Measurements from ENCODE around the gene FRS2. TPM values are rescaled to one million over a fixed set of nuclear protein-coding genes. Genes with fewer than 3 reads are reported as not detected.

The FRS2 gene
- polyA plus RNA-seq, 1 donor from 2014 or later = 20.2 TPM

DNA sequence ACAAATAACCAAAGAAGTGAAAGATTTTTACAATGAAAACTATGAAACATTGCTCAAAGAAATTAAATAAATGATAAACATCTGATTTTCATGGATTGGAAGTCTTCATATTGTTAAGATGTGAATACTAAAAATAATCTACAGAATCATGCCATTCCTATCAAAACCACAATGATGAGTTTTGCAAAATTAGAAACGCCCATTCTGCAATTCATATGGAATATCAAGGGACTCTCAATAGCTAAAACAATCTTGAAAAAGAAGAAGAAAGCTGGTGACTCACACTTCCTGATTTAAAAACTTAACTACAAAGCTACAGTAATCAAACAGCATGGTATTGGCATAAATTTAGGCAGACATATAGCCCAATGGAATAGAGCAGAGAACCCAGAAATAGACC is 74.9 kb downstream of the FRS2 start:
- H3K4me2 ChIP-seq (ENCODE audit: low read length) = no peak overlapping the region
- TF ChIP-seq POLR2AphosphoS5 (IDR thresholded peaks at IDR 0.05) (no peak), MXI1 (conservative IDR thresholded peaks at IDR 0.05; ENCODE audit: poor library complexity, severe bottlenecking) (no peak), CTCF (IDR thresholded peaks at IDR 0.05; ENCODE audit: poor library complexity, severe bottlenecking) (no peak), TAF1 (IDR thresholded peaks at IDR 0.05; ENCODE audit: low read depth) (no peak), EZH2 (IDR thresholded peaks at IDR 0.05; ENCODE audit: borderline replicate concordance, insufficient read depth, low read length, poor library complexity, severe bottlenecking) (no peak), EP300 (conservative IDR thresholded peaks at IDR 0.05; ENCODE audit: poor library complexity, severe bottlenecking) (no peak), RAD21 (conservative IDR thresholded peaks at IDR 0.05) (no peak), SMC3 (conservative IDR thresholded peaks at IDR 0.05; ENCODE audit: poor library complexity) (no peak)
- TF ChIP-seq, protein P1, sequence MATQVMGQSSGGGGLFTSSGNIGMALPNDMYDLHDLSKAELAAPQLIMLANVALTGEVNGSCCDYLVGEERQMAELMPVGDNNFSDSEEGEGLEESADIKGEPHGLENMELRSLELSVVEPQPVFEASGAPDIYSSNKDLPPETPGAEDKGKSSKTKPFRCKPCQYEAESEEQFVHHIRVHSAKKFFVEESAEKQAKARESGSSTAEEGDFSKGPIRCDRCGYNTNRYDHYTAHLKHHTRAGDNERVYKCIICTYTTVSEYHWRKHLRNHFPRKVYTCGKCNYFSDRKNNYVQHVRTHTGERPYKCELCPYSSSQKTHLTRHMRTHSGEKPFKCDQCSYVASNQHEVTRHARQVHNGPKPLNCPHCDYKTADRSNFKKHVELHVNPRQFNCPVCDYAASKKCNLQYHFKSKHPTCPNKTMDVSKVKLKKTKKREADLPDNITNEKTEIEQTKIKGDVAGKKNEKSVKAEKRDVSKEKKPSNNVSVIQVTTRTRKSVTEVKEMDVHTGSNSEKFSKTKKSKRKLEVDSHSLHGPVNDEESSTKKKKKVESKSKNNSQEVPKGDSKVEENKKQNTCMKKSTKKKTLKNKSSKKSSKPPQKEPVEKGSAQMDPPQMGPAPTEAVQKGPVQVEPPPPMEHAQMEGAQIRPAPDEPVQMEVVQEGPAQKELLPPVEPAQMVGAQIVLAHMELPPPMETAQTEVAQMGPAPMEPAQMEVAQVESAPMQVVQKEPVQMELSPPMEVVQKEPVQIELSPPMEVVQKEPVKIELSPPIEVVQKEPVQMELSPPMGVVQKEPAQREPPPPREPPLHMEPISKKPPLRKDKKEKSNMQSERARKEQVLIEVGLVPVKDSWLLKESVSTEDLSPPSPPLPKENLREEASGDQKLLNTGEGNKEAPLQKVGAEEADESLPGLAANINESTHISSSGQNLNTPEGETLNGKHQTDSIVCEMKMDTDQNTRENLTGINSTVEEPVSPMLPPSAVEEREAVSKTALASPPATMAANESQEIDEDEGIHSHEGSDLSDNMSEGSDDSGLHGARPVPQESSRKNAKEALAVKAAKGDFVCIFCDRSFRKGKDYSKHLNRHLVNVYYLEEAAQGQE (IDR thresholded peaks at IDR 0.05; ENCODE audit: borderline replicate concordance) = no peak
- H3K9me3 ChIP-seq (ENCODE audit: low read length) = no peaks in the 10 kb centered on the region

DNA sequence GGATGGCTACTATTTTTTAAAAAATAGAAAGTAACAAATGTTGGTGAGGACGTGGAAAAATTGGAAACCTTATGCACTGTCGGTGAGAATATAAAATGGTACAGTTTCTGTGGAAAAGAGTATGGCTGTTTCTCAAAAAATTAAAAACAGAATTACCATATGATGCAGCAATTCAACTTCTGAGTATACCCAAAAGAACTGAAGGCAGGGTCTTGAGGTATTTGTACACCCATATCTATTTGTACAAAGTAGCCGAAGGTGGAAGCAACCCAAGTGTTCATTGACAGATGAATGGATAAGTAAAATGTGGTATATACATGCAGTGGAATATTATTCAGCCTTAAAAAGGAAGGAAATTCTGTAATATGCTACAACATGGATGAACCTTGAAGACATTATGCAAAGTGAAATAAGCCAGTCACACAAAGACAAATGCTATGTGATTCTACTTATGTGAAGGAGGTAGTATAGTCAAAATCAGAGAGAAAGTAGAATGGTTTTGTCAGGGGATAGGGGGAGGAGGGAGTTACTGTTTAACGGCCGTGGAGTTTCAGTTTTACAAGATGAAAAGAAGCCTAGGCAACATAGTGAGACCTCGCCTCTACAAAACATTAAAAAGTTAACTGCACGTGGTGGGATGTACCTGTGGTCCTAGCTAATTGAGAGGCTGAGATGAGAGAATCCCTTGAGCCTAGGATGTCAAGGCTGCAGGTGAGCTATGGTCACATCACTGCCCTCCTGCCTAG is 76.7 kb downstream of the FRS2 start:
- H3K36me3 ChIP-seq (ENCODE audit: insufficient read depth, low read length) = no peaks in the 10 kb centered on the region
- no peak overlapping the region for H2AFZ ChIP-seq (ENCODE audit: low read depth, low read length)
- H3K9me2 ChIP-seq (ENCODE audit: insufficient read depth, low read length) = no peaks in the 10 kb centered on the region
- TF ChIP-seq TAF1 (IDR thresholded peaks at IDR 0.05; ENCODE audit: low read depth) = no peak
- TF ChIP-seq EZH2 (IDR thresholded peaks at IDR 0.05; ENCODE audit: borderline replicate concordance, insufficient read depth, low read length, poor library complexity, severe bottlenecking) = no peak
- TF ChIP-seq POLR2AphosphoS5 (IDR thresholded peaks at IDR 0.05) = no peak
- no peak for TF ChIP-seq CTCF (IDR thresholded peaks at IDR 0.05; ENCODE audit: poor library complexity, severe bottlenecking)
- no peak for TF ChIP-seq RAD21 (conservative IDR thresholded peaks at IDR 0.05)
- TF ChIP-seq, protein P1 (IDR thresholded peaks at IDR 0.05; ENCODE audit: borderline replicate concordance) = no peak
- no peak for TF ChIP-seq MXI1 (conservative IDR thresholded peaks at IDR 0.05; ENCODE audit: poor library complexity, severe bottlenecking)
- TF ChIP-seq EP300 (conservative IDR thresholded peaks at IDR 0.05; ENCODE audit: poor library complexity, severe bottlenecking) = no peak
- no peak for TF ChIP-seq SMC3 (conservative IDR thresholded peaks at IDR 0.05; ENCODE audit: poor library complexity)
- H3K27ac ChIP-seq (ENCODE audit: low read length) = no peak overlapping the region
- H3K27me3 ChIP-seq (ENCODE audit: insufficient read depth, low read depth, low read length) = no peaks in the 10 kb centered on the region
- no peaks in the 10 kb centered on the region for H4K20me1 ChIP-seq (ENCODE audit: insufficient read depth)
- H3K79me2 ChIP-seq (replicated peaks; ENCODE audit: insufficient read depth, low read length) = no peaks in the 10 kb centered on the region
- H3K9ac ChIP-seq (ENCODE audit: low read length) = no peak overlapping the region
- no peak overlapping the region for H3K4me3 ChIP-seq (ENCODE audit: low read length)
- no peaks in the 10 kb centered on the region for H3F3A ChIP-seq (ENCODE audit: insufficient read depth, low read length, poor library complexity, severe bottlenecking)
- no peak overlapping the region for H3K4me2 ChIP-seq (ENCODE audit: low read length)
- H3K9me3 ChIP-seq (ENCODE audit: low read length) = no peaks in the 10 kb centered on the region

More for the DNA sequence above, 74.9 kb downstream of the FRS2 start:
- H2AFZ ChIP-seq (ENCODE audit: low read depth, low read length) = no peak overlapping the region
- no peak overlapping the region for H3K9ac ChIP-seq (ENCODE audit: low read length)
- H3K27me3 ChIP-seq (ENCODE audit: insufficient read depth, low read depth, low read length) = no peaks in the 10 kb centered on the region
- no peaks in the 10 kb centered on the region for H3F3A ChIP-seq (ENCODE audit: insufficient read depth, low read length, poor library complexity, severe bottlenecking)
- H3K27ac ChIP-seq (ENCODE audit: low read length) = no peak overlapping the region
- H3K36me3 ChIP-seq (ENCODE audit: insufficient read depth, low read length) = no peaks in the 10 kb centered on the region
- H3K4me3 ChIP-seq (ENCODE audit: low read length) = no peak overlapping the region
- no peaks in the 10 kb centered on the region for H4K20me1 ChIP-seq (ENCODE audit: insufficient read depth)
- H3K79me2 ChIP-seq (replicated peaks; ENCODE audit: insufficient read depth, low read length) = no peaks in the 10 kb centered on the region
- no peaks in the 10 kb centered on the region for H3K9me2 ChIP-seq (ENCODE audit: insufficient read depth, low read length)

All from neural cell (in vitro differentiated cells).